22Rv1 (cell line): Measurements from ENCODE around the gene TMEM94.

Source experiments
- ZFX ChIP-seq: fragments of 450-650 bp; IDR thresholded peaks from 2 replicates; pipeline ENCODE4 v1.6.1; 2017; ENCODE audit warnings: antibody characterized with exemption, borderline replicate concordance
- TF ChIP-seq, protein P1 (sequence below): fragments of 450-650 bp; IDR thresholded peaks from 2 replicates; pipeline ENCODE4 v1.5.1; 2017; ENCODE audit warnings: mild to moderate bottlenecking

DNA sequence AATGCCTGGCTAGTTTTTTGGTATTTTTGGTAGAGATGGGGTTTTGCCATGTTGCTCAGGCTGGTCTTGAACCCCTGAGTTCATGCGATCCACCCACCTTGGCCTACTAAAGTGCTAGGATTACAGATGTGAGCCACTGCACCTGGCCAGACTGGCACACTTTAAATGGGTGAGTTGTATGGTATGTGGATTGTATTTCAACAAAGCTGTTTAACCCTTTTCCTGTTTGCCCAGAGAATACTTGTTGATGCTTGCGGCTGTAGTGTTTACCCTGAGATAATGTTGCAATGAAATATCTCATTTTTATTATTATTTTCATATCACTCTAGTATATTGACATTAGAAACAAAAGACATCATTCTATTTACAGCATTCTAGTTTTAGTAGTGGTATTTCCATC lies 17.1 kb upstream of the TMEM94 start:
- TF ChIP-seq, protein P1, sequence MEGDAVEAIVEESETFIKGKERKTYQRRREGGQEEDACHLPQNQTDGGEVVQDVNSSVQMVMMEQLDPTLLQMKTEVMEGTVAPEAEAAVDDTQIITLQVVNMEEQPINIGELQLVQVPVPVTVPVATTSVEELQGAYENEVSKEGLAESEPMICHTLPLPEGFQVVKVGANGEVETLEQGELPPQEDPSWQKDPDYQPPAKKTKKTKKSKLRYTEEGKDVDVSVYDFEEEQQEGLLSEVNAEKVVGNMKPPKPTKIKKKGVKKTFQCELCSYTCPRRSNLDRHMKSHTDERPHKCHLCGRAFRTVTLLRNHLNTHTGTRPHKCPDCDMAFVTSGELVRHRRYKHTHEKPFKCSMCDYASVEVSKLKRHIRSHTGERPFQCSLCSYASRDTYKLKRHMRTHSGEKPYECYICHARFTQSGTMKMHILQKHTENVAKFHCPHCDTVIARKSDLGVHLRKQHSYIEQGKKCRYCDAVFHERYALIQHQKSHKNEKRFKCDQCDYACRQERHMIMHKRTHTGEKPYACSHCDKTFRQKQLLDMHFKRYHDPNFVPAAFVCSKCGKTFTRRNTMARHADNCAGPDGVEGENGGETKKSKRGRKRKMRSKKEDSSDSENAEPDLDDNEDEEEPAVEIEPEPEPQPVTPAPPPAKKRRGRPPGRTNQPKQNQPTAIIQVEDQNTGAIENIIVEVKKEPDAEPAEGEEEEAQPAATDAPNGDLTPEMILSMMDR, result no peak
- no peak for TF ChIP-seq ZFX
